HepG2 (cell line): Measurements from ENCODE around the gene BTF3L4. TPM values are rescaled to one million over a fixed set of nuclear protein-coding genes. Genes with fewer than 3 reads are reported as not detected.

Experiments
- DBP ChIP-seq: sonication (generic); formaldehyde crosslinking; IDR thresholded peaks from 2 replicates; pipeline ENCODE4 v1.4.0; 2020; ENCODE audit warnings: missing genetic modification reagents; ENCODE audit errors: not compliant biosample characterization
- DMTF1 ChIP-seq: sonication (generic); formaldehyde crosslinking; IDR thresholded peaks from 2 replicates; pipeline ENCODE4 v1.4.0; 2020; ENCODE audit warnings: mild to moderate bottlenecking, missing genetic modification reagents
- DNMT1 ChIP-seq: sonication (generic); formaldehyde crosslinking; IDR thresholded peaks from 2 replicates; pipeline ENCODE4 v1.5.1; 2020; ENCODE audit warnings: mild to moderate bottlenecking, missing genetic modification reagents
- FOXC1 ChIP-seq: sonication (generic); formaldehyde crosslinking; IDR thresholded peaks from 2 replicates; pipeline ENCODE4 v1.8.0; 2022; ENCODE audit warnings: mild to moderate bottlenecking, missing genetic modification reagents, borderline replicate concordance
- GFI1 ChIP-seq: sonication (generic); formaldehyde crosslinking; IDR thresholded peaks from 2 replicates; pipeline ENCODE4 v1.5.0; 2020; ENCODE audit warnings: missing genetic modification reagents, mild to moderate bottlenecking, borderline replicate concordance
- IRX3 ChIP-seq: sonication (generic); formaldehyde crosslinking; IDR thresholded peaks from 2 replicates; pipeline ENCODE4 v1.8.1; 2023; ENCODE audit warnings: mild to moderate bottlenecking, low read depth, missing genetic modification reagents, borderline replicate concordance
- ISL2 ChIP-seq: sonication (generic); formaldehyde crosslinking; IDR thresholded peaks from 2 replicates; pipeline ENCODE4 v1.5.0; 2020; ENCODE audit warnings: missing genetic modification reagents
- LCORL ChIP-seq, 2 experiments: fragments of 450-650 bp in 1 of 2; sonication (generic) in 1 of 2; formaldehyde crosslinking in 1 of 2; IDR thresholded peaks; 2 replicates each; pipeline versions ENCODE4 v1.5.0 to v1.6.1; 2017 to 2020; ENCODE audit warnings: antibody characterized with exemption in 1 of 2, missing genetic modification reagents in 1 of 2
- MXD3 ChIP-seq: IDR thresholded peaks from 2 replicates; pipeline ENCODE4 v1.6.1; 2016; ENCODE audit warnings: mild to moderate bottlenecking, missing biosample characterization, missing genetic modification reagents
- NCOA2 ChIP-seq: sonication (generic); formaldehyde crosslinking; IDR thresholded peaks from 2 replicates; pipeline ENCODE4 v1.8.0; 2022; ENCODE audit warnings: inconsistent platforms
- RORA ChIP-seq: sonication (generic); formaldehyde crosslinking; IDR thresholded peaks from 2 replicates; pipeline ENCODE4 v1.5.0; 2020; ENCODE audit warnings: mild to moderate bottlenecking, missing genetic modification reagents, moderate library complexity
- TARDBP ChIP-seq: sonication (generic); formaldehyde crosslinking; IDR thresholded peaks from 2 replicates; pipeline ENCODE4 v1.8.0; 2022; ENCODE audit warnings: mild to moderate bottlenecking, missing genetic modification reagents
- ZMYM2 ChIP-seq: sonication (generic); formaldehyde crosslinking; IDR thresholded peaks from 2 replicates; pipeline ENCODE4 v1.8.0; 2022; ENCODE audit warnings: mild to moderate bottlenecking, missing genetic modification reagents
- ZNF343 ChIP-seq: sonication (generic); formaldehyde crosslinking; IDR thresholded peaks from 2 replicates; pipeline ENCODE4 v1.4.0; 2020; ENCODE audit warnings: mild to moderate bottlenecking, missing genetic modification reagents
- ZNF503 ChIP-seq: sonication (generic); formaldehyde crosslinking; IDR thresholded peaks from 2 replicates; pipeline ENCODE4 v1.4.0; 2020; ENCODE audit warnings: missing genetic modification reagents
- ZNF552 ChIP-seq: sonication (generic); formaldehyde crosslinking; IDR thresholded peaks from 2 replicates; pipeline ENCODE4 v1.9.0; 2022; ENCODE audit warnings: missing genetic modification reagents, mild to moderate bottlenecking, borderline replicate concordance
- ZNF569 ChIP-seq: sonication (generic); formaldehyde crosslinking; IDR thresholded peaks from 2 replicates; pipeline ENCODE4 v1.5.0; 2020; ENCODE audit warnings: mild to moderate bottlenecking, missing genetic modification reagents, moderate library complexity, borderline replicate concordance
- polyA plus RNA-seq, 8 experiments: library from polyadenylated mRNA; depleted of rRNA in 3 of 8; stranded (reverse) in 7 of 8; unstranded in 1 of 8; fragments of >200 nt; fragmentation: Illumina TruSeq in 4 of 8; extraction: Trizol in 4 of 8; gene quantifications; 2 replicates each; pipeline versions ENCODE4 v1.2.1 to v1.2.3, GENCODE V29; 2011 to 2016; ENCODE audit warnings: low read depth in 4 of 8, missing spikeins in 1 of 8, mixed read lengths in 1 of 8; ENCODE audit not compliant: insufficient read depth in 1 of 8
- total RNA-seq, 5 experiments: library from RNA; depleted of rRNA; stranded (reverse); fragments of >200 nt; fragmentation: Illumina TruSeq; extraction: Trizol; gene quantifications; 2 replicates each; pipeline ENCODE4 v1.2.3, GENCODE V29; 2016; ENCODE audit warnings: low read depth in 1 of 5
- TF ChIP-seq, protein P1 (sequence below): sonication (generic); formaldehyde crosslinking; conservative IDR thresholded peaks from 2 replicates; pipeline ENCODE4 v1.4.0; 2020; ENCODE audit warnings: mild to moderate bottlenecking, missing genetic modification reagents, moderate library complexity
- TF ChIP-seq, protein P2 (sequence below): conservative IDR thresholded peaks from 2 replicates; pipeline ENCODE4 v1.6.1; 2018; ENCODE audit warnings: missing genetic modification reagents

BTF3L4 gene
- total and polyA plus RNA-seq, 2 of the 13 experiments (the other 11 are each of a cell fraction or from before 2014, with no cell fraction given) = 59.0 to 74.3 TPM

DNA sequence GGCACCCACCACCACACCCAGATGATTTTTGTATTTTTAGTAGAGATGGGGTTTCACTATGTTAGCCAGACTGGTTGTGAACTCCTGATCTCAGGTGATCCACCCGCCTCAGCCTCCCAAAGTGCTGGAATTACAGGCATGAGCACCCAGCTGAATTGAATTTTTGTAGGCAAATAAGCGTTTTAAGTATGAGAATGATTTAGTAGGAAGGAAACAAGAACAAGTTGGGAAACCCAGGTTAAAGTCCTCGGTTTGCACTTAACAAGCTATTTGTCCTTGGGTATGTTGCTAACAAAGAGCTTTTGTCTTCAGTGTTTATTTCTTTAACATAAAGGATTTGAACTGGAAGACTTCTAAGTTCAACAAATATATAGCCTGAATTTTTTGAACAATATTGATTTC, 23.9 kb downstream of the BTF3L4 start (continued):
- TF ChIP-seq, protein P1, sequence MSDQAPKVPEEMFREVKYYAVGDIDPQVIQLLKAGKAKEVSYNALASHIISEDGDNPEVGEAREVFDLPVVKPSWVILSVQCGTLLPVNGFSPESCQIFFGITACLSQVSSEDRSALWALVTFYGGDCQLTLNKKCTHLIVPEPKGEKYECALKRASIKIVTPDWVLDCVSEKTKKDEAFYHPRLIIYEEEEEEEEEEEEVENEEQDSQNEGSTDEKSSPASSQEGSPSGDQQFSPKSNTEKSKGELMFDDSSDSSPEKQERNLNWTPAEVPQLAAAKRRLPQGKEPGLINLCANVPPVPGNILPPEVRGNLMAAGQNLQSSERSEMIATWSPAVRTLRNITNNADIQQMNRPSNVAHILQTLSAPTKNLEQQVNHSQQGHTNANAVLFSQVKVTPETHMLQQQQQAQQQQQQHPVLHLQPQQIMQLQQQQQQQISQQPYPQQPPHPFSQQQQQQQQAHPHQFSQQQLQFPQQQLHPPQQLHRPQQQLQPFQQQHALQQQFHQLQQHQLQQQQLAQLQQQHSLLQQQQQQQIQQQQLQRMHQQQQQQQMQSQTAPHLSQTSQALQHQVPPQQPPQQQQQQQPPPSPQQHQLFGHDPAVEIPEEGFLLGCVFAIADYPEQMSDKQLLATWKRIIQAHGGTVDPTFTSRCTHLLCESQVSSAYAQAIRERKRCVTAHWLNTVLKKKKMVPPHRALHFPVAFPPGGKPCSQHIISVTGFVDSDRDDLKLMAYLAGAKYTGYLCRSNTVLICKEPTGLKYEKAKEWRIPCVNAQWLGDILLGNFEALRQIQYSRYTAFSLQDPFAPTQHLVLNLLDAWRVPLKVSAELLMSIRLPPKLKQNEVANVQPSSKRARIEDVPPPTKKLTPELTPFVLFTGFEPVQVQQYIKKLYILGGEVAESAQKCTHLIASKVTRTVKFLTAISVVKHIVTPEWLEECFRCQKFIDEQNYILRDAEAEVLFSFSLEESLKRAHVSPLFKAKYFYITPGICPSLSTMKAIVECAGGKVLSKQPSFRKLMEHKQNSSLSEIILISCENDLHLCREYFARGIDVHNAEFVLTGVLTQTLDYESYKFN (CRISPR knock-in tag) = peak; percentile 88
- TF ChIP-seq DBP (CRISPR knock-in tag) = no peak
- no peak for TF ChIP-seq MXD3 (CRISPR knock-in tag)
- peak; percentile 29; the same call in 1 of the 2 replicates for TF ChIP-seq GFI1 (CRISPR knock-in tag)
- no peak for TF ChIP-seq FOXC1
- no peak for TF ChIP-seq ZNF343 (CRISPR knock-in tag)
- no peak for TF ChIP-seq RORA (CRISPR knock-in tag)
- no peak for TF ChIP-seq DNMT1 (CRISPR knock-in tag)
- TF ChIP-seq ZNF569 (CRISPR knock-in tag) = no peak
- TF ChIP-seq IRX3 = no peak
- peak; percentile 91 for TF ChIP-seq NCOA2 (CRISPR knock-in tag)
- TF ChIP-seq, protein P2, sequence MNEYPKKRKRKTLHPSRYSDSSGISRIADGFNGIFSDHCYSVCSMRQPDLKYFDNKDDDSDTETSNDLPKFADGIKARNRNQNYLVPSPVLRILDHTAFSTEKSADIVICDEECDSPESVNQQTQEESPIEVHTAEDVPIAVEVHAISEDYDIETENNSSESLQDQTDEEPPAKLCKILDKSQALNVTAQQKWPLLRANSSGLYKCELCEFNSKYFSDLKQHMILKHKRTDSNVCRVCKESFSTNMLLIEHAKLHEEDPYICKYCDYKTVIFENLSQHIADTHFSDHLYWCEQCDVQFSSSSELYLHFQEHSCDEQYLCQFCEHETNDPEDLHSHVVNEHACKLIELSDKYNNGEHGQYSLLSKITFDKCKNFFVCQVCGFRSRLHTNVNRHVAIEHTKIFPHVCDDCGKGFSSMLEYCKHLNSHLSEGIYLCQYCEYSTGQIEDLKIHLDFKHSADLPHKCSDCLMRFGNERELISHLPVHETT (CRISPR knock-in tag) = no peak
- TF ChIP-seq LCORL (IDR thresholded peaks at IDR 0.05) = 0 out of 2 replicates have a peak, but pooled peaks have one; percentile 56
- peak; percentile 72 for TF ChIP-seq LCORL (CRISPR knock-in tag; IDR thresholded peaks at IDR 0.05)
- peak; percentile 92 for TF ChIP-seq ISL2
- TF ChIP-seq ZMYM2 (CRISPR knock-in tag) = no peak
- peak; percentile 74; the same call in 1 of the 2 replicates for TF ChIP-seq ZNF503 (CRISPR knock-in tag)
- TF ChIP-seq ZNF552 (CRISPR knock-in tag) = no peak
- TF ChIP-seq TARDBP (CRISPR knock-in tag) = 0 out of 2 replicates have a peak, but pooled peaks have one; percentile 29
- no peak for TF ChIP-seq DMTF1 (CRISPR knock-in tag)
